ENCODE measurements around the gene DNMT1. TPM values are rescaled to one million over a fixed set of nuclear protein-coding genes. Genes with fewer than 3 reads are reported as not detected.

Gene DNMT1
- polyA plus RNA-seq, 1 donor from 2014 or later, result 58.4 TPM

DNA sequence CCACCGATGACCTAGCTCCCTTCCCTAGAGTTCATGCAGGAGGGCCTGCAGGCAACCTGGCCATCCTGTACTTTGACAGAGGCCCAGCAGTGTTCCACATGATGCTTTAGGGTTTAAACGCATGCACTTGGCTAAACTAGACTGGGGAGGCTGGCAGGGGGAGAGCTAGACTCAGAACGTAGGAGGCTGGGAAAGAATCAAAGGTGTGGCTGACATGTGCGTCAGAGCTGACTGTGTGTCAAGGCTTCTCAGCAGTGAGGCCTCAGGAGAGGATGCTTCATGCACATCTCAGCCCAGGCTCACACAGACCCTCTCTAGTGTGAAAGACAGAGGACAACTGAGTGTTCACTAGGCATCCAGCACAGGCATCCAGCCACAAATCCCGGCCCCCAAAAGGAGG is 28.7 kb downstream of the DNMT1 start:
- no peak overlapping the region for H3K4me3 ChIP-seq (ENCODE audit: low read length)

DNA sequence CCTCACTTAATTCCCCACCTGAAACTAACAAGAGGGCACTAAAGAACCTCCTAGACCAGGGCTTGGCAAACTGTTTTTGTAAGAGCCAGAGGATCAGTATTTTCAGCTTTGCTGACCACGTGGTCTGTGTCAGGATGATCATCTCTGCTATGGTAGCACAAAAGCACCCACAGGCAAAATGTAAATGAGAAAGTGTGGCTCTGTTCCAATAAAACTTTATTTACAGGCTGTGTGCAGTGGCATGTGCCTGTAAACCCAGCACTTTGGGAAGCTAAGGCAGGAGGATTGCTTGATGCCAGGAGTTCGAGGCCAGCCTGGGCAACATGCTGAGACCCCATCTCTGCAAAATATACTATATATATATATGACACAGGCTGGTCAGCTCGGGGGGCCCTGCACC is 31.2 kb downstream of the DNMT1 start:
- no peak overlapping the region for H3K4me3 ChIP-seq (ENCODE audit: low read length)
- TF ChIP-seq MXI1 (conservative IDR thresholded peaks at IDR 0.05; ENCODE audit: poor library complexity, severe bottlenecking) (no peak), RAD21 (conservative IDR thresholded peaks at IDR 0.05) (no peak), EZH2 (IDR thresholded peaks at IDR 0.05; ENCODE audit: borderline replicate concordance, insufficient read depth, low read length, poor library complexity, severe bottlenecking) (no peak), SMC3 (conservative IDR thresholded peaks at IDR 0.05; ENCODE audit: poor library complexity) (no peak), EP300 (conservative IDR thresholded peaks at IDR 0.05; ENCODE audit: poor library complexity, severe bottlenecking) (no peak), POLR2AphosphoS5 (IDR thresholded peaks at IDR 0.05) (no peak), TAF1 (IDR thresholded peaks at IDR 0.05; ENCODE audit: low read depth) (no peak)
- TF ChIP-seq, protein P1, sequence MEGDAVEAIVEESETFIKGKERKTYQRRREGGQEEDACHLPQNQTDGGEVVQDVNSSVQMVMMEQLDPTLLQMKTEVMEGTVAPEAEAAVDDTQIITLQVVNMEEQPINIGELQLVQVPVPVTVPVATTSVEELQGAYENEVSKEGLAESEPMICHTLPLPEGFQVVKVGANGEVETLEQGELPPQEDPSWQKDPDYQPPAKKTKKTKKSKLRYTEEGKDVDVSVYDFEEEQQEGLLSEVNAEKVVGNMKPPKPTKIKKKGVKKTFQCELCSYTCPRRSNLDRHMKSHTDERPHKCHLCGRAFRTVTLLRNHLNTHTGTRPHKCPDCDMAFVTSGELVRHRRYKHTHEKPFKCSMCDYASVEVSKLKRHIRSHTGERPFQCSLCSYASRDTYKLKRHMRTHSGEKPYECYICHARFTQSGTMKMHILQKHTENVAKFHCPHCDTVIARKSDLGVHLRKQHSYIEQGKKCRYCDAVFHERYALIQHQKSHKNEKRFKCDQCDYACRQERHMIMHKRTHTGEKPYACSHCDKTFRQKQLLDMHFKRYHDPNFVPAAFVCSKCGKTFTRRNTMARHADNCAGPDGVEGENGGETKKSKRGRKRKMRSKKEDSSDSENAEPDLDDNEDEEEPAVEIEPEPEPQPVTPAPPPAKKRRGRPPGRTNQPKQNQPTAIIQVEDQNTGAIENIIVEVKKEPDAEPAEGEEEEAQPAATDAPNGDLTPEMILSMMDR (IDR thresholded peaks at IDR 0.05; ENCODE audit: poor library complexity, severe bottlenecking), result no peak
- TF ChIP-seq, protein P2, sequence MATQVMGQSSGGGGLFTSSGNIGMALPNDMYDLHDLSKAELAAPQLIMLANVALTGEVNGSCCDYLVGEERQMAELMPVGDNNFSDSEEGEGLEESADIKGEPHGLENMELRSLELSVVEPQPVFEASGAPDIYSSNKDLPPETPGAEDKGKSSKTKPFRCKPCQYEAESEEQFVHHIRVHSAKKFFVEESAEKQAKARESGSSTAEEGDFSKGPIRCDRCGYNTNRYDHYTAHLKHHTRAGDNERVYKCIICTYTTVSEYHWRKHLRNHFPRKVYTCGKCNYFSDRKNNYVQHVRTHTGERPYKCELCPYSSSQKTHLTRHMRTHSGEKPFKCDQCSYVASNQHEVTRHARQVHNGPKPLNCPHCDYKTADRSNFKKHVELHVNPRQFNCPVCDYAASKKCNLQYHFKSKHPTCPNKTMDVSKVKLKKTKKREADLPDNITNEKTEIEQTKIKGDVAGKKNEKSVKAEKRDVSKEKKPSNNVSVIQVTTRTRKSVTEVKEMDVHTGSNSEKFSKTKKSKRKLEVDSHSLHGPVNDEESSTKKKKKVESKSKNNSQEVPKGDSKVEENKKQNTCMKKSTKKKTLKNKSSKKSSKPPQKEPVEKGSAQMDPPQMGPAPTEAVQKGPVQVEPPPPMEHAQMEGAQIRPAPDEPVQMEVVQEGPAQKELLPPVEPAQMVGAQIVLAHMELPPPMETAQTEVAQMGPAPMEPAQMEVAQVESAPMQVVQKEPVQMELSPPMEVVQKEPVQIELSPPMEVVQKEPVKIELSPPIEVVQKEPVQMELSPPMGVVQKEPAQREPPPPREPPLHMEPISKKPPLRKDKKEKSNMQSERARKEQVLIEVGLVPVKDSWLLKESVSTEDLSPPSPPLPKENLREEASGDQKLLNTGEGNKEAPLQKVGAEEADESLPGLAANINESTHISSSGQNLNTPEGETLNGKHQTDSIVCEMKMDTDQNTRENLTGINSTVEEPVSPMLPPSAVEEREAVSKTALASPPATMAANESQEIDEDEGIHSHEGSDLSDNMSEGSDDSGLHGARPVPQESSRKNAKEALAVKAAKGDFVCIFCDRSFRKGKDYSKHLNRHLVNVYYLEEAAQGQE (IDR thresholded peaks at IDR 0.05; ENCODE audit: borderline replicate concordance), result no peak
- H3K9me2 ChIP-seq (ENCODE audit: insufficient read depth, low read length), result no peaks in the 10 kb centered on the region
- H4K20me1 ChIP-seq (ENCODE audit: insufficient read depth), result no peaks in the 10 kb centered on the region
- no peak overlapping the region for H3K27ac ChIP-seq (ENCODE audit: low read length)
- H3K9me3 ChIP-seq (ENCODE audit: low read length), result no peaks in the 10 kb centered on the region
- no peak overlapping the region for H3K4me2 ChIP-seq (ENCODE audit: low read length)
- H3K9ac ChIP-seq (ENCODE audit: low read length), result no peak overlapping the region
- no peaks in the 10 kb centered on the region for H3F3A ChIP-seq (ENCODE audit: insufficient read depth, low read length, poor library complexity, severe bottlenecking)
- no peaks in the 10 kb centered on the region for H3K36me3 ChIP-seq (ENCODE audit: insufficient read depth, low read length)
- no peaks in the 10 kb centered on the region for H3K79me2 ChIP-seq (replicated peaks; ENCODE audit: insufficient read depth, low read length)
- no peak overlapping the region for H2AFZ ChIP-seq (ENCODE audit: low read depth, low read length)
- no peaks in the 10 kb centered on the region for H3K27me3 ChIP-seq (ENCODE audit: insufficient read depth, low read depth, low read length)

More for the DNA sequence above, 28.7 kb downstream of the DNMT1 start:
- Histone ChIP-seq H3K9me2 (ENCODE audit: insufficient read depth, low read length) (no peaks in the 10 kb centered on the region), H3K27ac (ENCODE audit: low read length) (no peak overlapping the region), H3K9me3 (ENCODE audit: low read length) (no peaks in the 10 kb centered on the region), H3K9ac (ENCODE audit: low read length) (no peak overlapping the region), H3K36me3 (ENCODE audit: insufficient read depth, low read length) (no peaks in the 10 kb centered on the region), H3F3A (ENCODE audit: insufficient read depth, low read length, poor library complexity, severe bottlenecking) (no peaks in the 10 kb centered on the region), H2AFZ (ENCODE audit: low read depth, low read length) (no peak overlapping the region), H3K4me2 (ENCODE audit: low read length) (no peak overlapping the region), H3K27me3 (ENCODE audit: insufficient read depth, low read depth, low read length) (no peaks in the 10 kb centered on the region), H3K79me2 (replicated peaks; ENCODE audit: insufficient read depth, low read length) (no peaks in the 10 kb centered on the region), H4K20me1 (ENCODE audit: insufficient read depth) (no peaks in the 10 kb centered on the region)
- TF ChIP-seq SMC3 (conservative IDR thresholded peaks at IDR 0.05; ENCODE audit: poor library complexity) (no peak), TAF1 (IDR thresholded peaks at IDR 0.05; ENCODE audit: low read depth) (no peak), MXI1 (conservative IDR thresholded peaks at IDR 0.05; ENCODE audit: poor library complexity, severe bottlenecking) (no peak), POLR2AphosphoS5 (IDR thresholded peaks at IDR 0.05) (no peak), RAD21 (conservative IDR thresholded peaks at IDR 0.05) (no peak), EZH2 (IDR thresholded peaks at IDR 0.05; ENCODE audit: borderline replicate concordance, insufficient read depth, low read length, poor library complexity, severe bottlenecking) (no peak), EP300 (conservative IDR thresholded peaks at IDR 0.05; ENCODE audit: poor library complexity, severe bottlenecking) (no peak)
- TF ChIP-seq, protein P2 (IDR thresholded peaks at IDR 0.05; ENCODE audit: borderline replicate concordance), result no peak
- TF ChIP-seq, protein P1 (IDR thresholded peaks at IDR 0.05; ENCODE audit: poor library complexity, severe bottlenecking), result no peak
